Endothelial cell of umbilical vein (primary cell): ENCODE results near the gene TMEM108. TPM values are rescaled to one million over a fixed set of nuclear protein-coding genes. Genes with fewer than 3 reads are reported as not detected.

Experiments
- BruUV-seq: library from RNA; stranded (reverse); fragments of 400-500 nt; replicated peaks from 2 replicates; lab custom pipeline; 2021; lab: Mats Ljungman, UMichigan
- CTCF ChIA-PET: fragments of 300-600, 350-600 bp; sonication (Branson Sonifier 250); formaldehyde crosslinking; loops from one replicate; lab custom pipeline; 2021; ENCODE audit warnings: antibody characterized with exemption, inconsistent platforms; lab: Charles Lee
- POLR2A ChIA-PET: fragments of 300-600, 350-600 bp; sonication (Branson Sonifier 250); formaldehyde crosslinking; loops from one replicate; lab custom pipeline; 2021; ENCODE audit warnings: antibody characterized with exemption, inconsistent platforms; lab: Charles Lee
- DNase-seq: peaks from one replicate; pipeline ENCODE4 v3.0.0-alpha.2; 2011; ENCODE audit warnings: low read depth, low spot score
- FAIRE-seq: peaks from 2 replicates; lab custom pipeline; 2011; peaks lifted over from hg19 to GRCh38; lab: Jason Lieb, UNC
- H2AFZ ChIP-seq: 2 replicates; pipeline ENCODE4 v1.6.0; 2012; ENCODE audit warnings: low read depth, low read length, control low read depth, inconsistent platforms
- H3K27ac ChIP-seq: 2 replicates; pipeline ENCODE4 v1.5.1; 2011; ENCODE audit warnings: low read depth, mild to moderate bottlenecking, control low read depth, low read length, moderate library complexity; ENCODE audit not compliant: insufficient read depth
- H3K27me3 ChIP-seq, 2 experiments: 2 replicates each; pipeline versions ENCODE4 v1.6.0 to v1.6.1; 2011; ENCODE audit warnings: low read length in 2 of 2, mixed read lengths in 1 of 2; ENCODE audit not compliant: control insufficient read depth in 2 of 2, insufficient read depth in 2 of 2
- H3K36me3 ChIP-seq, 2 experiments: 2 replicates in 1 of 2; 3 replicates in 1 of 2; pipeline ENCODE4 v1.5.1; 2011; ENCODE audit warnings: low read length in 2 of 2, mild to moderate bottlenecking in 1 of 2, moderate library complexity in 1 of 2; ENCODE audit not compliant: control insufficient read depth in 2 of 2, insufficient read depth in 2 of 2; ENCODE audit errors: extremely low read depth in 1 of 2
- H3K4me1 ChIP-seq: 3 replicates; pipeline ENCODE4 v1.5.1; 2011; ENCODE audit warnings: mild to moderate bottlenecking, low read length; ENCODE audit not compliant: control insufficient read depth, insufficient read depth; ENCODE audit errors: extremely low read depth
- H3K4me2 ChIP-seq: 2 replicates; pipeline ENCODE4 v1.6.1; 2011; ENCODE audit warnings: low read length, control low read depth, mixed read lengths; ENCODE audit not compliant: insufficient read depth
- H3K4me3 ChIP-seq, 3 experiments: fragments of 200-600 bp in 1 of 3; sonication (generic), shearing (Covaris generic) in 1 of 3; replicated peaks in 1 of 3; 2 replicates each; pipeline ENCODE4 v1.5.1; 2011 to 2016; ENCODE audit warnings: control low read depth in 3 of 3, low read length in 3 of 3, mild to moderate bottlenecking in 2 of 3, inconsistent platforms in 1 of 3, low read depth in 1 of 3, moderate library complexity in 1 of 3; ENCODE audit not compliant: insufficient read depth in 1 of 3
- H3K79me2 ChIP-seq: 2 replicates; pipeline ENCODE4 v1.6.0; 2012; ENCODE audit warnings: low read length, inconsistent platforms; ENCODE audit not compliant: control insufficient read depth, insufficient read depth
- H3K9ac ChIP-seq: replicated peaks from 2 replicates; pipeline ENCODE3; 2011; ENCODE audit warnings: low read length, control low read depth; ENCODE audit not compliant: insufficient read depth; ENCODE audit errors: extremely low read depth
- H3K9me1 ChIP-seq: replicated peaks from 3 replicates; pipeline ENCODE4 v1.6.0; 2011; ENCODE audit warnings: mild to moderate bottlenecking, low read length; ENCODE audit not compliant: control insufficient read depth, insufficient read depth; ENCODE audit errors: extremely low read depth
- H3K9me3 ChIP-seq: replicated peaks from 2 replicates; pipeline ENCODE4 v1.5.1; 2012; ENCODE audit warnings: low read length, inconsistent platforms; ENCODE audit not compliant: control insufficient read depth, insufficient read depth
- H4K20me1 ChIP-seq: replicated peaks from 2 replicates; pipeline ENCODE3; 2011; ENCODE audit warnings: mild to moderate bottlenecking, low read length; ENCODE audit not compliant: control insufficient read depth, insufficient read depth; ENCODE audit errors: extremely low read depth
- EZH2 ChIP-seq: IDR thresholded peaks from 2 replicates; pipeline ENCODE4 v1.6.1; 2012; ENCODE audit warnings: borderline replicate concordance, low read depth, mild to moderate bottlenecking, moderate library complexity, low read length, inconsistent platforms; ENCODE audit not compliant: severe bottlenecking
- FOS ChIP-seq: IDR thresholded peaks from 2 replicates; pipeline ENCODE4 v1.6.1; 2011; ENCODE audit warnings: mild to moderate bottlenecking, low read length, moderate library complexity, borderline replicate concordance; ENCODE audit not compliant: insufficient read depth
- GATA2 ChIP-seq: IDR thresholded peaks from 2 replicates; pipeline ENCODE4 v1.7.0; 2011; ENCODE audit warnings: low read depth, mild to moderate bottlenecking, moderate library complexity, mixed read lengths, low read length; ENCODE audit not compliant: insufficient read length, insufficient read depth
- JUN ChIP-seq: IDR thresholded peaks from 2 replicates; pipeline ENCODE4 v1.6.1; 2011; ENCODE audit warnings: borderline replicate concordance, low read depth; ENCODE audit not compliant: insufficient read length, insufficient read depth
- MYC ChIP-seq: IDR thresholded peaks from one replicate; pipeline ENCODE4 v1.6.1; 2011; ENCODE audit warnings: mild to moderate bottlenecking, low read depth, low read length
- POLR2A ChIP-seq: IDR thresholded peaks from 2 replicates; pipeline ENCODE4 v1.6.1; 2012; ENCODE audit warnings: low read depth, mild to moderate bottlenecking, control low read depth, low read length
- POLR2AphosphoS5 ChIP-seq: IDR thresholded peaks from 2 replicates; pipeline ENCODE4 v1.6.1; 2012; ENCODE audit warnings: low read depth, mild to moderate bottlenecking, control low read depth, low read length, moderate library complexity; ENCODE audit not compliant: insufficient read depth
- dilution Hi-C: fragments of 300-500 bp; cut with MboI; formaldehyde crosslinking; loops from one replicate; pipeline ENCODE4 v1.15.0; 2019; ENCODE audit warnings: low sequenced_read_pairs; ENCODE audit not compliant: extremely low pct_ligation_motif_present
- intact Hi-C: fragments of 100-400 bp; cut with micrococcal nuclease; formaldehyde crosslinking; loops from one replicate; pipeline ENCODE4 v1.10.0; 2022
- polyA plus RNA-seq, 4 experiments: library from polyadenylated mRNA; depleted of rRNA in 3 of 4; stranded (reverse) in 3 of 4; unstranded in 1 of 4; fragments of >200 nt; gene quantifications; 2 replicates each; pipeline versions ENCODE4 v1.2.1 to v1.2.3, GENCODE V29; 2011 to 2012; ENCODE audit warnings: missing spikeins in 1 of 4
- total RNA-seq: library from RNA; stranded (reverse); gene quantifications from 2 replicates; pipeline ENCODE4 v1.2.3, GENCODE V29; 2021
- TF ChIP-seq, protein P1 (sequence below): IDR thresholded peaks from 2 replicates; pipeline ENCODE4 v1.6.1; 2011; ENCODE audit not compliant: insufficient read depth, insufficient read length
- TF ChIP-seq, protein P2 (sequence below), 2 donors: IDR thresholded peaks; 1 replicate in 1 of 2; 2 replicates in 1 of 2; pipeline ENCODE4 v1.5.1; 2011; ENCODE audit warnings: low read length in 2 of 2, mild to moderate bottlenecking in 2 of 2, moderate library complexity in 2 of 2, control low read depth in 1 of 2, inconsistent platforms in 1 of 2, low read depth in 1 of 2; ENCODE audit not compliant: insufficient read depth in 1 of 2; ENCODE audit errors: extremely low read depth in 1 of 2

Gene TMEM108
- total and polyA plus RNA-seq, 2 donors (not counting 3 experiments of a cell fraction or from before 2014, with no cell fraction given): 0.40 to 1.1 TPM

DNA sequence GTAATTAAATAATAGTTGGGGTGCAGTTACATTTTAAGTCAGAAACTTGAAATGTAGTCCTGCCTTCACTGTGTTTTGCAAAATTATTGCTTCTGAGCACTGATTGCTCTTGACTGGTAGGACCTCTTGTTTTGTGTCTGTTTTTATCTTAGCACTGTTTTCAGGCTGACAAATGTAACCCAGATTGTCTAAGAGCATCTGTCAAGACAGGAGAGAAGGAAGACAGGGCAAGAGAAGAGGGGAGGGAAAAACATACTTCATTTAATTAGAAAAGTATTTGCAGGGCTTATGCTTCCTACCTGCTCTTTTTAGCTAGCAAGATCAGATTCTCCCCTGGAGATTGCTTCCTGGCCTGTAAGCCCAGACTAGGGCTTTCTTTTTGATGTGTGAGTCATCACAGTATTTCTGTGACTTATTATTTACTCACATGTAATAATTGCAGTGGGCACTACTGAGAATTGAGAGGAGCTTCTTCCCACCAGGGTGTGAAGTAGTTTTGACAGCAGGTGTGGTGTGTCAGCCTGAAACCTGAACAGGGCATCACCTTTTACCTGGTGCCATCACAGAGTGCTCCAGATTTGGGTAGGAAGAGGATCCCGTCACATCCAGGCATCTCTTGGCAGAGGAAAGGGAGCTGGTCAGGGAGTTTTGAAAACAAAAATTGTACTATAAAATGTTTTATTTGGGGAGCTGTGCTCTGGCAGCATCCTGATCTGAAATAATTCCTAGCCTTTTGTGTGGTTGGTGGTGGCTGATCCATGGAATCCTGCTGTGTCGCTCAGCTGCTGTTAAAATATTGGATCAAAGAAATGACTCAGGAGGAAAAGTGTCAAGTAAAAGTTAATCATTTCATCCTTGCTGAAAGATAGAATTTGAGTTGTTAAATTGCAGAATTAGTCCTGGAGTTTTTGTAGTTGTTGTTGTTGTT is 98.2 kb downstream of the TMEM108 start:
- BruUV-seq: no TSS peak
- dilution Hi-C loops (no loop called here), intact Hi-C loops (no loop called here)
- H3K4me2 ChIP-seq: no peak overlapping the region
- no peaks in the 10 kb centered on the region for H3K9me3 ChIP-seq
- H3K4me1 ChIP-seq: no peaks in the 10 kb centered on the region
- H3K27me3 ChIP-seq: no peaks in the 10 kb centered on the region
- no peaks in the 10 kb centered on the region for H3K36me3 ChIP-seq
- H3K79me2 ChIP-seq: no peaks in the 10 kb centered on the region
- ChIA-PET CTCF (no interaction called here), POLR2A (no interaction called here)
- H2AFZ ChIP-seq: no peak overlapping the region
- H3K9ac ChIP-seq: no peak overlapping the region
- no peak for TF ChIP-seq JUN
- peak; percentile 24 for TF ChIP-seq FOS
- FAIRE-seq: no peak
- H3K9me1 ChIP-seq: no peaks in the 10 kb centered on the region
- H3K4me3 ChIP-seq: no peak overlapping the region
- H3K27ac ChIP-seq: no peak overlapping the region
- no peaks in the 10 kb centered on the region for H4K20me1 ChIP-seq
- no peak for DNase-seq

DNA sequence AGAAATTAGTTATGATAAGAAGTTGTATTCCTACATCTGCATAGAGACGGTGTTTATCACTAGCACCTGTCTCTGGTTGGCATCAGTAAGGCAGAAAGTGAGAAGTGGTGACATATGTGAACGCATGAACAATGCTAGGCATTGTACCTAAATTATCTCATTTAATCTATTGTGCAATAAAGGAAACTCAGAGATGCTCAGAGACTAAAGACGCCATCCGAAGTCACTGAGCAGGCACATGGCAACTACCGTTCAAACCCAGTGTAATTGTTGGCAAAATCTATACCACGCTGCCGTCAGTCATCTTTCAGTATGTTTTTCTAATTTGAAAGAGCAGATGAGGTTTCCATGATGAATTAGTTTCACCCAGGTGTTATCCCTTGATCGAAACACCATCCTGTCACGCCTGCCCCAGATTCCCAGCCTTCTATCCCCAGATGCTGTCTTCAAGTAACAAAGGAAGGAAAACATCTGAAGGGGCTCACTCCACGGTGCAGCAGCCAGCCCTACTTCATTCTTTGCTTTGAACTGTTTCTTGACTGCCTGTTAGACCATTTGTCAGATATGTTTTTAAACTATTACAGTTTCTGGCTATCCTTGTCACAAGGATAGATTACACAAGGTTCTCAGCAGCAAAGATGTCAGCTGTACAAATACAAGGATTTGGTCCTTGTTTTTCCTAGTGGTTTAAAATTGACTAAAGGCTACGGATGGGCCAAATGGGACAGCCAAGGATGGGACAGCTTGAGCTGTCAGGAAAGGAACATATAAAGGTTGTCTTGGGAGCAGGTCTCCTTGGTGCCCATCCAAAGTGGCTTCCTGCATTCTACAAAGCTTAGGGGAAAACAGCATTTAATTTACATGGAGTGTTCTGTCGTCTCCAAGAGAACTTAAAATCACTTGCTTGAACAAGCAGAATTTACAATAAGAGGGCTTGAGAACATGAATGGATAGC is 99.1 kb downstream of the TMEM108 start:
- dilution Hi-C loops: no loop called here
- BruUV-seq: no TSS peak
- Histone ChIP-seq H3K27ac (no peak overlapping the region), H2AFZ (no peak overlapping the region), H3K4me1 (no peaks in the 10 kb centered on the region), H3K27me3 (no peaks in the 10 kb centered on the region), H3K9me3 (no peaks in the 10 kb centered on the region), H3K36me3 (no peaks in the 10 kb centered on the region), H3K4me2 (no peak overlapping the region), H3K9ac (no peak overlapping the region), H3K4me3 (no peak overlapping the region), H4K20me1 (no peaks in the 10 kb centered on the region), H3K79me2 (no peaks in the 10 kb centered on the region), H3K9me1 (no peaks in the 10 kb centered on the region)
- POLR2A ChIA-PET: no interaction called here
- TF ChIP-seq, protein P1, sequence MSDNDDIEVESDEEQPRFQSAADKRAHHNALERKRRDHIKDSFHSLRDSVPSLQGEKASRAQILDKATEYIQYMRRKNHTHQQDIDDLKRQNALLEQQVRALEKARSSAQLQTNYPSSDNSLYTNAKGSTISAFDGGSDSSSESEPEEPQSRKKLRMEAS: no peak
- TF ChIP-seq JUN (no peak), EZH2 (no peak), POLR2AphosphoS5 (no peak), MYC (no peak), GATA2 (no peak), POLR2A (no peak), FOS (no peak)
- TF ChIP-seq, protein P2, sequence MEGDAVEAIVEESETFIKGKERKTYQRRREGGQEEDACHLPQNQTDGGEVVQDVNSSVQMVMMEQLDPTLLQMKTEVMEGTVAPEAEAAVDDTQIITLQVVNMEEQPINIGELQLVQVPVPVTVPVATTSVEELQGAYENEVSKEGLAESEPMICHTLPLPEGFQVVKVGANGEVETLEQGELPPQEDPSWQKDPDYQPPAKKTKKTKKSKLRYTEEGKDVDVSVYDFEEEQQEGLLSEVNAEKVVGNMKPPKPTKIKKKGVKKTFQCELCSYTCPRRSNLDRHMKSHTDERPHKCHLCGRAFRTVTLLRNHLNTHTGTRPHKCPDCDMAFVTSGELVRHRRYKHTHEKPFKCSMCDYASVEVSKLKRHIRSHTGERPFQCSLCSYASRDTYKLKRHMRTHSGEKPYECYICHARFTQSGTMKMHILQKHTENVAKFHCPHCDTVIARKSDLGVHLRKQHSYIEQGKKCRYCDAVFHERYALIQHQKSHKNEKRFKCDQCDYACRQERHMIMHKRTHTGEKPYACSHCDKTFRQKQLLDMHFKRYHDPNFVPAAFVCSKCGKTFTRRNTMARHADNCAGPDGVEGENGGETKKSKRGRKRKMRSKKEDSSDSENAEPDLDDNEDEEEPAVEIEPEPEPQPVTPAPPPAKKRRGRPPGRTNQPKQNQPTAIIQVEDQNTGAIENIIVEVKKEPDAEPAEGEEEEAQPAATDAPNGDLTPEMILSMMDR (IDR thresholded peaks at IDR 0.05; ENCODE audit: extremely low read depth in 1 of 2, insufficient read depth in 1 of 2, low read depth in 1 of 2, low read length in 2 of 2): no peak
- DNase-seq (no peak), FAIRE-seq (no peak)
- intact Hi-C loops: no loop called here
- CTCF ChIA-PET: no interaction called here
